HG02840 (cell line): ENCODE measurements around the gene ANO8.
A peak's percentile ranks its signal among the peaks of the same experiment; 100 is the strongest.

Experiments
- ATAC-seq: cut with Tn5 transposase; IDR thresholded peaks from one replicate; pipeline ENCODE4 v1.9.1; 2021; ENCODE audit warnings: mild to moderate bottlenecking, moderate library complexity, moderate number of reproducible peaks; ENCODE audit not compliant: unreplicated experiment, low FRiP score

Gene ANO8

DNA sequence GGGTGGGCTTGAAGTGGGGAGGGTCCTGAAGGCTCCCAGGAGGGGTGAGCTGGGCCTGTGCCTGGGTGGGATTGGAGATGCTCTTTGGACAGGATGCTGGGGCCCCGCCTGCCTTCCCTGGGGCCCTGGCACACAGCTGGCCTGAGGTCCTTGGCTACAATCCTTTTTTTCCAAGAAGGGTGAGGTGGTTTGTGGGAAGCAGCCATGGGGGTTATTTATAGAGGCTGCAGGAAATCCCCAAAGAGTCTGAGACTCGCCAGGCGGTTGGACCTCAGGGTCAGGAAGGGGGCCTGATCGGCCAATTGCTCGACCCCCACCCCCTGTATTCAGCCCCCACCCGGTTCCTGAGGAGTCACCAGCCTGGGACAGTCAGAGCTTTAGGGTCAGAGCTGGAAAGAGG is 12.7 kb upstream of the ANO8 start:
- ATAC-seq: no peak

DNA sequence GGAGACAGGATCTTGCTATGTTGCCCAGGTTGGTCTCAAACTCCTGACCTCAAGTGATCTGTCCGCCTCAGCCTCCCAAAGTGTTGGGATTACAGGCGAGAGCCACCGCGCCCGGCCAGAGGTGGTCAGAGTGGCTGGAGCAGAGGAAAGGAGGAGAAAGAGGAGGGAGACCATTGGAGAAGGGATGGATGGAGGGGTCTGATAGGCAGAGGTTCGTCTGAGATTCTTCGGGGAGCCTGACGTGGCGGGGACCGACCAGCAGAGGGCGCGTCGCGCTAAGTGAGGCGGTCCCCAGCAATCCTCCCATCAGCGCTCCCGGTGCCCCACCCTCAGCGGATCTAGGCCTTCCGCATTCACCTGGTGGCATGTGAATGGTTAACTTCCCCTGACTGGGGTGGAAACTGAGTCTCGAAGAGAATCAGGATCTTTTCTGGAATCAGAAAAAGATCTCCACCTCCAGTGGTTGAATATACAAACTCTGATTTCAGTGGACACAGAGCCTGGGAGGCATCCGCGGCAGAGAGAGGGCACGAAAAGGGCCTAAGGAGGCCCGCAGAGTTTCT is 11.5 kb upstream of the ANO8 start:
- ATAC-seq: no peak

DNA sequence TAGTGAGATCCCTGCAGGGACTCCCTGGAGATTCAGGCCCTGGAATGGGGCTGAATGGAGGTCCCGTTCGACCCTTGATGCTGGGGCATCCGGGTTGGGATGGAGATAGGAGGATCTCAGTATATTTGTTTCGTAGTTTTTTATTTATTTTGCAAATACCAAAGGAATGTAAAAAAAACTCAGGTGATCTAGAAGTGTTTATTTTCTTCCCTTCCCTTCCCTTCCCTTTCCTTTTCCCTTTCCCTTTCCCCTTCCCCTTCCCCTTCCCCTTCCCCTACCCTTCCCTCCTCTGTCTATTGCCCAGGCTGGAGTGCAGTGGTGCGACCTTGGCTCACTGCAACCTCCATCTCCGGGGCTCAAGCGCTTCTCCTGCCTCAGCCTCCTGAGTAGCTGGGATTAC is 7.2 kb upstream of the ANO8 start:
- ATAC-seq: no peak

DNA sequence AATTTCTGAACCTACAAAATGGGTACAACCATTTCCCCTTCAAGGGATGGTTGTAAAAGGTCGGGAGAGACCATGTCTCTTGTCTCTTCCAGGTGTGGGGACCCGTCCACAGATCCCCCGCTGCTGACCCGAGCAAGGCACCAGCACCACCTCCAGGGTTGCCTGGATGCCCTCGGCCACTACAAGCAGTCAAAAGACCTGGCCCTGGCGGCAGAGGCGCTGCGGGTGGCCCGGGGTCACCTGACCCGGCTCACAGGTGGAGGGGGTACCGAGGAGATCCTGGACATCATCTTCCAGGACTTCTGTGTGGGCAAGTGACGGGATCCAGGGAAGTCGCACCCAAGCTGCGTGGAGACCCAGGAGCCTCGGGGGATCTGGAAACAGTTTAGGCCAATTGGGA is 6.7 kb upstream of the ANO8 start:
- no peak for ATAC-seq

DNA sequence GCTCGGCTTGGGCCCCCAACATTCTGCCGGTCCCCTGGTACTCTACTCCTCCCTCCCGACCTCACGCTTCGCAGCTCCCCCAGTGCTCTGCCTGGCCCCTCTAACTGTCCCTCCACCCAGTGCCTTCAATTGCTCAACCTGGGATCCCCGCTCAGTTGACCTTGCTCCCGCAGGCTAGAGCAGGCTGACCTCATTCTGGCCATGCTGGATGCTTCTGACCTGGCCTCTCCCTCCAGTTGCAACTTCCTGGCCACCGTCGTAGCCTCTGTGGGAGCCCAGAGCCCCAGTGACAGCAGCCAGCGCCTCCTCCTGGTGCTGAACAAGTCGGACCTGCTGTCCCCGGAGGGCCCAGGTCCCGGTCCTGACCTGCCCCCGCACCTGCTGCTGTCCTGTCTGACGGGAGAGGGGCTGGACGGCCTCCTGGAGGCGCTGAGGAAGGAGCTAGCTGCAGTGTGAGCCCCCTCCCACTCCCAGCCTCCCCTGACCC is 6.3 kb upstream of the ANO8 start:
- ATAC-seq: no peak

DNA sequence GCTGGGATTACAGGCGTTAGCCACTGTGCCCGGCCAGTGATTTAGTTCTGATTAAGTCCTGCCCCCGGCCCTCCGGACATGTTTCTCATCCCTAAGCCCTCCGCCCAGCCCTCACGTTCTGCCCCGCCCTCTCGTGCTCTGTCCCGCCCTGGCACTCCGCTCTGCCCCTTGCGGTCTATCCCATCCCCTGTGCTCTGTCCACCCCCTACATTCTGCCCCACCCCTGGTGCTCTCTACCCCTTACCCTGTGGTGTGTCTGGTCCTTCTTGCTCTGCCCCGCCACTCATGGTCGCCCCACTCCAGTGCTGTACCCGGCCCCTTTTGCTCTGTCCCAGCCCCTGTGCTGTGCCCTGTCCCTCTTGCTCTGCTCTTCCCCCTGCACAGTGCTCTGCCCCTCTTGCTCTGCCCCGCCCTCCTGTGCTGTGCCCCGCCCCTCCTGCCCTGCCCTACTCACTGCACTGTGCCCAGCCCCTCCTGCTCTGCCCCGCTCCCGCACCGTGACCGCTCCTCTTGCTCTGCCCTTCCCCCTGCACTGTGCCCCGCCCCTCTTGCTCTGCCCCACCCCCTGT is 5.7 kb upstream of the ANO8 start:
- ATAC-seq: no peak

DNA sequence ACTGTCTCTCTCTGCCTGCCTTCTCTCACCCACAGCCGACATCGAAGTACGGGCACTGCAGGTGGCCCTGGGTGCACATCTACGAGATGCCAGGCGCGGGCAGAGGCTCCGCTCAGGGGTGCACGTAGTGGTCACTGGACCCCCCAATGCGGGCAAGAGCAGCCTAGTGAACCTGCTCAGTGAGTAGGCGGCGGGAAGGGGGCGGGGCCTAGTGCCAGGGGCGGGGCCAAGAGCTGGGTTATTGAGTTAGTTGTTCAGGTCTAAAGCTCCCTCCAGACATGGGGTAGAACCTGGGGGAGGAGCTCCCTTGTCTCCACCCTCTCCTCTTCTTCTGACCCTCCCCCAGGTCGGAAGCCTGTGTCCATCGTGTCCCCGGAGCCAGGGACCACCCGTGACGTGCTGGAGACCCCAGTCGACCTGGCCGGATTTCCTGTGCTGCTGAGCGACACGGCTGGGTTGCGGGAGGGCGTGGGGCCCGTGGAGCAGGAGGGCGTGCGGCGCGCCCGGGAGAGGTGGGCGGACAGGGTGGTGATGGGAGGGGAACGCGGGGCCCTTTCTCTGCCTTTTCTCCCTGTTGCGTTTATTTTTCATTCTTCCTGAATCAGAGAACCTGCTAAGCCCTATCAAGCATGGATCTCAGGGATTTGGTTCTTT is 4.6 kb upstream of the ANO8 start:
- no peak for ATAC-seq

DNA sequence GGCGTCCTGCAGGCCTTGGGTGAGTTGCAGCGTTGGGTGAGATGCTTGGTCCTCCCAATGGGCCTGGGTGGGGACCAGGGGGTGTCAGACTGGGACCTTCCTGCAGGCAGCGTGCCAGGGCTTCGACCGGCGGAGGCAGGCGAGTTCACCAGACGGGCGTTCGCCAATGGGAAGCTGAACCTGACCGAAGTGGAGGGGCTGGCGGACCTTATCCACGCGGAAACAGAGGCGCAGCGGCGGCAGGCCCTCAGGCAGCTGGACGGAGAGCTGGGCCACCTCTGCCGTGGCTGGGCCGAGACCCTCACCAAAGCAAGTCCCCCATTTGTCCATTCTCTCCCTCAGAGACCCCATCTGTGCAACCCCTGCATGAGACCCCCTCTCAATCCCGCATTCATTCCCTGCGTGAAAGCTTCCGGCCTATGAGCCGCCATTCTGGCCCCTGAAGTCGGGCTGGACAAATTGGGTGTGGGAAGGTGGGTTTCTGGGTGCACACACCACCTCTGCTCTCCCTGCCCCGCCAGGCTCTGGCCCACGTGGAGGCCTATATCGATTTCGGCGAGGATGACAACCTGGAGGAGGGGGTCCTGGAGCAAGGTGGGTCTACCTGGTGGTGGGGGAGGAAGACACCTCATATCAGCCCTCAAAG is 3.9 kb upstream of the ANO8 start:
- no peak for ATAC-seq

DNA sequence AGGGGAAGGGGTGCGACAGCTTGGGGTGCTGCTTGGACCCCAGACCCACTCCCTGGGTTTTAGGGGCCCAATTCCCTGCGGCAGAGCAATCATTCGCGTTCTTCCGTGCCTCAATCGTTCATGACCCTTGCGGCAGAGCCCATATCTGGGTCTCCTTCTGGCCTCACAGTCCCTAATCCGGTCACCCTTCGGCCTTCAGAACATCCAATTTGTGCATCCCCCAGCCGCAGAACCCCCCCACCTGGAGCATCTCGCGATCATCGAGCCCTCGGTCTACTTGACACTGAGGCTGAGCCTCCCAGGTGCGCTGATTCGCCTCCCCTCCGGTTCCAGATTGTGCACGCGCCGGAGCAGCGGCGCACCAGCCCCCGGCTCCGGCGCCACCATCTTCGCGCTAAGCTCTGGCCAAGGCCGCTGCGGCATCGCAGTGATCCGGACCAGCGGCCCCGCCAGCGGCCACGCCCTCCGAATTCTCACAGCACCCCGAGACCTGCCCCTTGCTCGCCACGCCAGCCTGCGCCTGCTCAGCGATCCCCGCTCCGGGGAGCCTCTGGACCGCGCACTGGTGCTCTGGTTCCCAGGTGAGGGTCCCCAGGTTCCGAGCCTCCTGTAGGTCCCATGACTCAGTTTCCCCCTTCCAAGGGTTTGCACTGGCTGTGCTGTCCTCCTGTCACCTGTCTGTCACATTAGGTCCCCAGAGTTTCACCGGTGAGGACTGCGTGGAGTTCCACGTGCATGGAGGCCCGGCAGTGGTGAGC is 3.2 kb upstream of the ANO8 start:
- ATAC-seq: no peak

DNA sequence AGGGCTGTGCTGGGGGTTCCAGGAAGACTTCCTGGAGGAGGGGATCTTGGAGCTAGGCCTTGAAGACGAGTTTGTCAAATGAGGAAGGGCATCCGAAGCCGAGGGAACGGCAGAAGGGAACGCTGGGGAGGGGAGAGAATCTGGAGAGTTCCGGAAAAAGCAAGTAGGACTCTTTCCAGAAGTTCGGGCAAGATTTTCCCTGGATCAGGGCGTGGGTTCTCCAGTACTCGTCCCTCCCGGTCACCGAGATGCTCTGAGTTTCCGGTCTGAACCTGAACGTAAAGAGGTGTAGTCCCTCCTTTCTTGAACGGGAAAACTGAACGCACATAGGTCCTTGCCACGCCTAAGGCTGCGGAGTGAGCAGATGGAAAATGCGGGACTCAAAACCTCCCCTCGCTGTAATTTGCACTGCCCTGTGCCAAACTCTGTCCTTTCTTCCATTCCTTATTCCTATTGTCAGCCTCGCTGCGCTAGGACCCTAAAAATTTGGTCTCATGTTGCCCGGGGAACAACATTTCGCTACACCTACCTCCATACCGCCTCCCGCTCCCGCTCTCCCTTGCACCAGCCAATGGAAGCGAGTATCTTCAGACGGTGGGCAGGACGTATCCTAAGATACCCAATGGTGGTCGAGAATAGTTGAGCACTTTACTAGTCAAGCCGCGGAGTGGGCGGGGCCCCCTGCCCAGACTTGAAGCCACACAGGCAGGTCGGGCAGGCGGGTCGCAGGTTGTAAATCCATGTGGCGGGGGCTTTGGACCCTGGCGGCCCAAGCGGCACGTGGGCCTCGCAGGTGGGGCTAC is 2.4 kb upstream of the ANO8 start, which contains the start of gene GTPBP3:
TSS of gene GTPBP3 (plus strand) at position 682 of the 803 bp plus-strand sequence. CDS start at position 741, 59 bp downstream.
- ATAC-seq: peak; percentile 76

DNA sequence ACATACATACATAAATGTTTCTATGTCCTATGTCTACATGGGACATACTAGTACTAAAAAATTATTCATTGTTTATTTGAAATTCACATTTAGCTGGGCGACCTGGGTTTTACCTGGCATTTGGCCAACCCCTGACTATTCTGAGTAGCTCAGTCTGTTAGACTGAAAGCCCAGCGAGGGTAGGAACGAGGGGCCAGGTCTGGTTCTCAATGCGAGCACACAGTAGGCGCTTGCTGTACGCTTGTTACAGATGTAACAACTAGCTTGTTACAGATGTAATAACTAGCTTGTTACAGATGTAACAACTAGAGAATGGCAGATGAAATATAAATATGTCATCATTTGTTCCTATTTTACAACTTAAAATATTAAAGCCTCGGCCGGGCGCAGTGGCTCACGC is 920 bp upstream of the ANO8 start:
- no peak for ATAC-seq

DNA sequence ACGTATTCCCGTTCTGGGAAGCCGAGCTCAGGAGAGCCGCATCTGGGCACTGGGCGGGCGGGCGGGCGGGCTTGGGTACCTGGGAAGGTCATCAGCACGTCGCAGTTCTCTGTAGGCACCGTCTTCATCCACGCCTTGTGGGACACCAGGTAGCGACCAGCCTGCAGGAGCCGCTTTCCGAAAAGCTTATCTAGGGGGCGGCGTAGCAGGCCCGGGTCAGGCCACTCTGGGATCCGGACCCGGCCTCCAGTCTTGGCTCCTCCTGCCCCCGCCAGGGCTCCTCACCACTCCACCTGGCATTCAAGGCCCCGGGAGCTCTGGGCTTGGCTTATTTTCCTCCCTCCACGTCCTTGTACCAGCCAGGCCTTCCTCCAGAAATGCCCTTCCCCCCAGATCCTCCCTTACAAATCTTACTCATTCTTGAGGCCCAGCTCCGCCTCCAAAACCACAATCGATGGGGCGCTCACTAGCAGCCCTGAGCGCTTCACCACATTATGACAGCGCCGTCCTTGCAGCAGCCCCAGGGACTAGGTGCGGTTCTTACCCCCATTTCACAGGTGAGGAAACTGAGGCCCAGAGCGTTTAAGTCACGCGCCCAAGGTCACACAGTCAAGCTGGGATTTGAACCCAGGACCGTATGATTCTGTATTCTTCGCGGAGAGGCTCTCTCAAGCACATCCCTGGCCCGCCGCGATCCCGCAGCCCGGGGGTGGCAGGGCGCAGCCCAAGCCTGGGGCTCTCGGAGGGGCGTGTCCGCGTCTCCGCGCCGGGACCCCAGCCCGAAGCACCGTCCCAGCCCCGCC is 843 bp downstream of the ANO8 start:
- peak; percentile 3 for ATAC-seq

DNA sequence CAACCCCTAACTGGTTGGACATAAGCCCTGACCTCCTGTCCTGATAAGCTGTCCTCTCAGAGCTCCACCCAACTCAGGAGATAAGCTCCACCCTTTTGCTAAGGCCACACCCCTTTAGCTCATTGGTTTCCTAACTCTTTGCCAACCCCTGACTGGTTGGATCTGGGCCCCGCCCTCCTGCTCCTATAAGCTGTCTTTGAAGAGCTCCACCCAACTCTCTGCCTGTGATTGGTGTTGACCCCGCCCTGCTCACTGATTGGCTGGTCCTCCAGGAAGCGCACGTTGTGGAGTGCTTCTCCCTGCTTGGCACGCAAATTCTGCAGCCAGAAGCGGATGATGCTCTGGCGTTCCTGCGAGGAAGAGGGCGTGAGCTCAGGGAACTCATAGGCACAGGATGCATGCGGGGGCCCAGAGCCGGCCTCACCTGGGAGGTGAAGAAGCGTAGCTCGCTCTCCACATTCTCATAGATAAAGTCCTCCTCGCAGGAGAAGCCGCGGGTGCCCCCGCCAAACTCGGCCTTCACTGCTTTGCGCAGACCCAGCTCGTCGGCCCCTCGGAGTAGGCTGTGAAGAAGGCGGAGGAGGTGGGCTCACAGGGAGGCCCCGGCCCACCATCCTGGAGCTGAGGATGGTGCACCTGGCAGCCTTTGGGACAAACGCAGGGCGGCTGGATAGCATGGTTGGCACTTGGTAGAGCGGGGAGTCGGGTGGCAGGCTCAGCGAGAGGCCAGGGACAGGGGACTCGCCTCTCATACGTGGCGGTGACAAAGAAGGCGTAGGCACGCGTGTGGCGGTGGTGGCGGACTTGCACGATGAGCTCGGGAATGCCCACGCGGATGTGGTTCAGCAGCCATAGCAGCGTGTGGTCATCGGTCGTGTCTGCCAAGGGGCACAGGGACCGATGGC is 1.7 kb downstream of the ANO8 start:
- no peak for ATAC-seq

DNA sequence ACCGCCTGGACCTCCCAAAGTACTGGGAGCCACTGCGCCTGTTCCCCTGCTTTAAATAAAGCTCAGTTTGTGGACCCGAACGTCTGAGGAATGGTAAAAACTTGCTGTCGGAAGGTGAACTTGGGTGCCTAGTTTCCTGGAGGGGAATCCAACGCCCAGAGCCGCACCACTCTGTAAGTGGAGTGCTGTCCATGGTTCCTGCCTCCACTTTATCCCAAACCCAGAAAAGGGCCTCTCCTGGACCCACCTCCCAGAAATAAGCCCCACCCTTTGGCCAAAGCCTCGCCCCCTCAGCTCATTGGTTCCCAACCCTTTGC is 2.3 kb downstream of the ANO8 start:
- ATAC-seq: no peak

DNA sequence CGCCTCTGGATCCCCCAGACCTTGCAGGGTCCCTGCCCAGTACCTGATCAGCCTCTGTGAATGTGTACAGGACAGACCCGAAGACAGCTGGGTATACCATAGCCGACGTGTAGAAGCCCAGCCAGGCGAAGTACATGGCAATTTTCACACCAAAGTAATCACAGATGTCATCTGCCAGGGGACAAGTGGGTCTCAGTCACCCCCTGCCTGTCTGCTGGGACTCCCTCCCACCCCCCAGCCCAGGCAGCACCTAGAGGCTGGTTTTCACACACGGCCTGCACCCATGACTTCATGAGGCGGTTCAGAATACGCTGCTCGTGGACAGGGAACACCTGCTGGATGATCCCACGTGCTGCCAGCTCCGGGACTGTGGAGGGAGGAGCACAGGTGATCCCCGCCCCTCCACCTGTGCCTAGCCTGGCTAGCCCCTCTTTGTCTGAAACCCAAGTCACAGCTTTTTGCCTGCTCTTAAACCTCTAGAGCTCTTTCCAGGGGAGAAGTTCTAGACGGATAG is 3.6 kb downstream of the ANO8 start:
- ATAC-seq: no peak

DNA sequence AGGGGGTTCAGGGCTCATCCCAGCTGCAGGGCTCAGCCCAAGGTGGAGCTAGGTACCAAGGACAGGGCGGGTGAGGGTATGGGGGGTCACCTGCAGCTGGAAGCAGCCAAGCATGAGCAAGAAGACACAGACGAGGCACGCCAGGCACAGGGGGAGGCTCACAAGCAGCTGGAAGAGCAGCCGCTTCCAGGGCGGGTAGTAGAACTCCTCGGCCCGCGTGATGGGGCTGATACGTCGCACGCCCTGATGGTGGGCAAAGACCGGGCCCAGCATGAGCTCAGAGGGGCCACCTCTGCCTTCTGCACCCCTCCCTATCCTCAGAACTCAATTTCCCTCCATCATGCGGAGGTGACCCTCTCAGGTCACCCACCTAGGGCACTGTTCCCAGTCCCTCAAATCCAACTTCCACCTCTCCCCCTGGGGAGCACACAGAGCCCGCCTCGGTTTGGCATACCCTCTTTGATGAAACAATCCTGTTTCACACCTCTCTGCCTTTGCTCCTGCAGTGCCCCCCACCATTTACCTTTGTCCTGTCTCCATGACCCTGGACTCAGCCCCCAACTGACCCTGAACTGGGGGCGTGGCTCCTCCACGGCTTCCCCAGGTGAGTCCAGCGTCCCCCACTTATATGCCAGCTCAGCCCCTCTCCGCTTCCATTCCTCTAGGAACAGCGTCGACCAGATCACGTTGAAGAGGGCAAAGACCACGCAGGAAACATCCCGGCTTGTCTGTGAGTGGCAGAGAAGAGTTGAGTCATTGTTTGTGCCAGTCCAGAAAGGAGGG is 4.2 kb downstream of the ANO8 start:
- no peak for ATAC-seq
